GM21576 (cell line): ENCODE measurements around the gene PCBP1.
"Not testable (repeated sequence)": the region's sequence is repeated elsewhere in the genome, so short reads cannot be mapped to it uniquely, and the experiment has no call there.

ENCODE experiments used
- ATAC-seq: cut with Tn5 transposase; IDR thresholded peaks from one replicate; pipeline ENCODE4 v1.9.1; 2021; ENCODE audit warnings: mild to moderate bottlenecking, moderate library complexity; ENCODE audit not compliant: unreplicated experiment

The PCBP1 gene

GRCh38 chr2:70123051-70123828, 36.0 kb downstream of the PCBP1 start:
- ATAC-seq, result no peak

- ATAC-seq, result no peak
Measured at GRCh38 chr2:70123829-70124116, 36.5 kb downstream of the PCBP1 start.

- ATAC-seq, result no peak
Measured at GRCh38 chr2:70124983-70125480, 37.8 kb downstream of the PCBP1 start.

- no peak for ATAC-seq
Measured at GRCh38 chr2:70125498-70125898, 38.2 kb downstream of the PCBP1 start.

- no peak for ATAC-seq
Measured at GRCh38 chr2:70126413-70126812, 39.1 kb downstream of the PCBP1 start.

- no peak for ATAC-seq
Measured at GRCh38 chr2:70128005-70128404, 40.7 kb downstream of the PCBP1 start.

- not testable (repeated sequence) for ATAC-seq
Measured at GRCh38 chr2:70131344-70132143, 44.3 kb downstream of the PCBP1 start.

- peak; percentile 37 for ATAC-seq
Measured at GRCh38 chr2:70132244-70133126, 45.2 kb downstream of the PCBP1 start.

GRCh38 chr2:70133127-70133452, 45.8 kb downstream of the PCBP1 start:
- no peak for ATAC-seq

- ATAC-seq, result no peak
Measured at GRCh38 chr2:70133491-70134322, 46.4 kb downstream of the PCBP1 start.

- ATAC-seq, result not testable (repeated sequence)
Measured at GRCh38 chr2:70134323-70134983, 47.2 kb downstream of the PCBP1 start.
